Testis (tissue), 2 donors: Measurements from ENCODE around the gene ERCC6L2.

Experiments
- CTCF ChIP-seq, 3 experiments: fragments of 450-650 bp in 2 of 3; fragments of 200-600 bp in 1 of 3; sonication (generic) in 1 of 3; IDR thresholded peaks; one replicate each; pipeline ENCODE4 v1.5.1; 2016 to 2019; ENCODE audit warnings: antibody characterized with exemption in 3 of 3, mild to moderate bottlenecking in 2 of 3, moderate library complexity in 1 of 3
- POLR2A ChIP-seq: fragments of 450-650 bp; IDR thresholded peaks from one replicate; pipeline ENCODE4 v1.6.1; 2017; ENCODE audit warnings: antibody characterized with exemption, mild to moderate bottlenecking, moderate library complexity

- TF ChIP-seq CTCF (IDR thresholded peaks at IDR 0.05) (no peak), POLR2A (no peak)
Measured at GRCh38 chr9:95903398-95903797, 27.9 kb downstream of the ERCC6L2 start.
